Fibroblast of lung (primary cell): Measurements from ENCODE around the gene ZNF148. TPM values are rescaled to one million over a fixed set of nuclear protein-coding genes. Genes with fewer than 3 reads are reported as not detected.

Source experiments
- DNase-seq, 2 donors: peaks; one replicate each; pipeline versions ENCODE4 v3.0.0 to v3.0.0-alpha.2; 2010; ENCODE audit warnings: low read depth in 2 of 2
- H2AFZ ChIP-seq: 2 replicates; pipeline ENCODE4 v1.5.1; 2012; ENCODE audit warnings: low read length, control low read depth, inconsistent platforms
- H3K27ac ChIP-seq: 2 replicates; pipeline ENCODE4 v1.5.1; 2011; ENCODE audit warnings: low read length, control low read depth; ENCODE audit not compliant: insufficient read depth
- H3K27me3 ChIP-seq: 2 replicates; pipeline ENCODE4 v1.5.1; 2011; ENCODE audit warnings: mild to moderate bottlenecking, low read length; ENCODE audit not compliant: control insufficient read depth, insufficient read depth
- H3K36me3 ChIP-seq: 2 replicates; pipeline ENCODE4 v1.5.1; 2011; ENCODE audit warnings: low read length; ENCODE audit not compliant: control insufficient read depth, insufficient read depth
- H3K4me1 ChIP-seq: 2 replicates; pipeline ENCODE4 v1.5.1; 2011; ENCODE audit warnings: low read length; ENCODE audit not compliant: control insufficient read depth, insufficient read depth; ENCODE audit errors: extremely low read depth
- H3K4me2 ChIP-seq: 2 replicates; pipeline ENCODE4 v1.5.1; 2011; ENCODE audit warnings: low read length, control low read depth; ENCODE audit not compliant: insufficient read depth; ENCODE audit errors: extremely low read depth
- H3K4me3 ChIP-seq, 4 experiments: fragments of 200-600 bp in 1 of 4; sonication (generic) in 1 of 4; replicated peaks in 1 of 4; 2 replicates each; pipeline ENCODE4 v1.5.1; 2011 to 2016; ENCODE audit warnings: low read length in 4 of 4, low read depth in 3 of 4, mild to moderate bottlenecking in 3 of 4, control low read depth in 2 of 4, inconsistent platforms in 1 of 4, mixed read lengths in 1 of 4; ENCODE audit not compliant: insufficient read depth in 1 of 4; ENCODE audit errors: control extremely low read depth in 1 of 4
- H3K79me2 ChIP-seq: 2 replicates; pipeline ENCODE4 v1.5.1; 2012; ENCODE audit warnings: mild to moderate bottlenecking, low read length, inconsistent platforms; ENCODE audit not compliant: control insufficient read depth, insufficient read depth
- H3K9ac ChIP-seq: 2 replicates; pipeline ENCODE4 v1.5.1; 2011; ENCODE audit warnings: mild to moderate bottlenecking, low read length, control low read depth; ENCODE audit not compliant: insufficient read depth
- H3K9me3 ChIP-seq: 2 replicates; pipeline ENCODE4 v1.5.1; 2012; ENCODE audit warnings: low read depth, low read length; ENCODE audit not compliant: control insufficient read depth, insufficient read depth
- H4K20me1 ChIP-seq: 2 replicates; pipeline ENCODE4 v1.5.1; 2011; ENCODE audit warnings: low read length; ENCODE audit not compliant: control insufficient read depth, insufficient read depth; ENCODE audit errors: extremely low read depth
- CTCF ChIP-seq, 2 donors: IDR thresholded peaks in 1 of 2; conservative IDR thresholded peaks in 1 of 2; 1 replicate in 1 of 2; 2 replicates in 1 of 2; pipeline ENCODE4 v1.5.1; 2011 to 2012; ENCODE audit warnings: low read length in 2 of 2, control low read depth in 1 of 2, inconsistent platforms in 1 of 2, low read depth in 1 of 2, mild to moderate bottlenecking in 1 of 2
- EZH2 ChIP-seq: IDR thresholded peaks from 2 replicates; pipeline ENCODE4 v1.5.1; 2012; ENCODE audit warnings: low read length, control low read depth, mild to moderate bottlenecking; ENCODE audit errors: missing control alignments
- polyA plus RNA-seq, 2 donors: library from polyadenylated mRNA; depleted of rRNA in 1 of 2; stranded (reverse) in 1 of 2; unstranded in 1 of 2; fragments of >200 nt; gene quantifications; 2 replicates each; pipeline ENCODE4 v1.2.1, GENCODE V29; 2011 to 2012; ENCODE audit warnings: missing spikeins in 1 of 2
- total RNA-seq: library from RNA; depleted of rRNA; stranded (reverse); fragments of >200 nt; gene quantifications from 2 replicates; pipeline ENCODE4 v1.2.1, GENCODE V29; 2014

Gene ZNF148
- total and polyA plus RNA-seq, 2 donors (not counting 1 experiment from before 2014, with no cell fraction given), result 37.7 to 41.3 TPM

GRCh38 chr3:125351814-125352456, 23.2 kb downstream of the ZNF148 start:
- Histone ChIP-seq H3K9me3 (no peaks in the 10 kb centered on the region), H3K36me3 (no peaks in the 10 kb centered on the region), H3K27me3 (no peaks in the 10 kb centered on the region), H3K4me3 (peak overlapping the region in 1 of 4 experiments; percentile 19), H2AFZ (no peak overlapping the region), H4K20me1 (no peaks in the 10 kb centered on the region), H3K79me2 (peaks cover 89% of the 10 kb centered on the region), H3K4me1 (peaks cover 2% of the 10 kb centered on the region), H3K4me2 (peak overlapping the region; percentile 19), H3K9ac (no peak overlapping the region), H3K27ac (peak overlapping the region; percentile 26)
- DNase-seq, result peak; percentile 64 to 81
- TF ChIP-seq EZH2 (no peak), CTCF (conservative IDR thresholded peaks at IDR 0.05 in 1 of 2, IDR thresholded peaks at IDR 0.05 in 1 of 2; ENCODE audit: low read depth in 1 of 2, low read length in 2 of 2) (no peak)

- Histone ChIP-seq H3K4me1 (no peaks in the 10 kb centered on the region), H3K4me2 (no peak overlapping the region), H3K9ac (no peak overlapping the region), H3K9me3 (no peaks in the 10 kb centered on the region), H4K20me1 (no peaks in the 10 kb centered on the region), H3K4me3 (no peak overlapping the region), H3K79me2 (peaks cover 88% of the 10 kb centered on the region), H3K27ac (no peak overlapping the region), H2AFZ (no peak overlapping the region), H3K36me3 (no peaks in the 10 kb centered on the region), H3K27me3 (no peaks in the 10 kb centered on the region)
- no peak for DNase-seq
- no peak for TF ChIP-seq EZH2
- TF ChIP-seq CTCF (conservative IDR thresholded peaks at IDR 0.05 in 1 of 2, IDR thresholded peaks at IDR 0.05 in 1 of 2; ENCODE audit: low read depth in 1 of 2, low read length in 2 of 2), result no peak
These were observed 24.0 kb downstream of the ZNF148 start for GRCh38 chr3:125351152-125351551.

- Histone ChIP-seq H3K27ac (no peak overlapping the region), H3K79me2 (peaks cover 88% of the 10 kb centered on the region), H2AFZ (no peak overlapping the region), H3K36me3 (no peaks in the 10 kb centered on the region), H3K9ac (no peak overlapping the region), H3K27me3 (no peaks in the 10 kb centered on the region), H3K4me2 (no peak overlapping the region), H3K9me3 (no peaks in the 10 kb centered on the region), H3K4me3 (no peak overlapping the region), H3K4me1 (no peaks in the 10 kb centered on the region), H4K20me1 (no peaks in the 10 kb centered on the region)
- TF ChIP-seq EZH2 (no peak), CTCF (conservative IDR thresholded peaks at IDR 0.05 in 1 of 2, IDR thresholded peaks at IDR 0.05 in 1 of 2; ENCODE audit: low read depth in 1 of 2, low read length in 2 of 2) (no peak)
- DNase-seq, result no peak
These were observed 24.5 kb downstream of the ZNF148 start for GRCh38 chr3:125350597-125350996.
